ENCODE results near the gene OR9Q1.

GRCh38 chr11:58058276-58059006, 34.8 kb downstream of the OR9Q1 start:
- no peak for TF ChIP-seq FOXA1 (IDR thresholded peaks at IDR 0.05)
- TF ChIP-seq SUZ12 (IDR thresholded peaks at IDR 0.05) = no peak
- TF ChIP-seq FOXM1 (IDR thresholded peaks at IDR 0.05; ENCODE audit: borderline replicate concordance) = no peak
- TF ChIP-seq ARNT (IDR thresholded peaks at IDR 0.05) = no peak
- TF ChIP-seq SP1 (IDR thresholded peaks at IDR 0.05) = no peak
- TF ChIP-seq ZNF384 (IDR thresholded peaks at IDR 0.05) = no peak
- TF ChIP-seq BHLHE40 (IDR thresholded peaks at IDR 0.05; ENCODE audit: borderline replicate concordance) = no peak

Data from HEK293T (cell line).